NCI-H82 (cell line): ENCODE results near the gene RDH12.

Experiments
- DNase-seq: peaks from one replicate; lab custom pipeline; 2025; lab: John Stamatoyannopoulos, UW

The RDH12 gene

GRCh38 chr14:67749341-67750084 lies 47.8 kb downstream of the RDH12 start:
- peak; percentile 76 for DNase-seq

DNA sequence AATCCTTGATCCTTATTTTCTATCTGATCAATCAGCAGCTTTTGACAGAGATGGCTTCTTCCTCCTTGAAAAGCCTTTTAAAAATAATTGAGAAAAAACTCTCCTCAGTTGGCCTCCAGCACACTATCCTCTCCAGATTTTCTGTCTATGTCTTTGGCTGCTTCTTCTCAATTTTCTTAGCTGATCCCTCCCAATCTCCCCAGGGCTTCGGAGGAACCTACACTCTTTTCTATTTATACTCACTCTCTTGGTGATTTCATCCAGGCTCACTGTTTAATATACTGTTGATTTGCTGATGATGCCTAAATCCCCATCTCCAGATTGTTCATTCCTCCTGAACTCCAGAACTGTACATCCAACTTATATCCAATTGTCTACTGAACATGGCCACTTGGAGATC lies 54.8 kb downstream of the RDH12 start:
- DNase-seq: no peak

DNA sequence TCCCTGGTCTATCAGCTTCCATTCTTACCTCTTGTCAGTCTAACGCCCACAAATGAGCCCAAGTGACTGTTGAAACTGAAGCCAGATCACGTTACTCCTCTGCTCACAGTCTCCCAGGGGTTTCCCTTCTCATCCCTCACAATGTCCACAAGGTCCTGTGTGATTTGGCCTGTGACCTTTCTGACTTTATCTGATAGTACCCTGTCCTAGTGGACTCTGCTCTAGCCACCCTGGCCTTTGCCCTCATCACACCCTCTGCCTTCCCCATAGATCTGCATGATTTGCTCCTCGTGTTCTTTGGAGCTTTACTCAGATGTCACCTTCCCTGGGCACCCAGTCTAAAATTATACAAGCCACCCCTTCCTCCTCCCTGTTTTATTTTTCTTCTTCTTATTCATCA lies 55.5 kb downstream of the RDH12 start:
- no peak for DNase-seq

DNA sequence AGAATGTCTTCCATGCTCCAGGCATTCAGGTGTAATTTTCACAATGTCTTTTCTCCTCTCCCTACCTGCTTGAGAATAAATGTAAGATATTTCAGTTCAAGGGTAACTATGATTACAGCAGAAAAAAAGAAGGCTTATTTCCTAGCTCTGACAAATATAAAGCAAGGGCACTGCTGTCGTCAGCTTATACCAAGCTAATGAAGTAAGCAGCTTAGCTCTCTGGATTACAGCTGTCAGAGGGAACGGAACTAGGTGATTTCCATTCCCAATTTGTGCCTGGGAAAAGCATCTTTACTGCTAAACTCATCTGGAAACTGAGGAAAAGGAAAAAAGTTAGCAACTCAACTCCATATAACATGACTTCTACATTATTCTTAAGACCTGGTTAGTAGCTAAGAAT lies 58.2 kb downstream of the RDH12 start:
- peak; percentile 83 for DNase-seq

GRCh38 chr14:67762051-67762450 lies 60.4 kb downstream of the RDH12 start:
- DNase-seq: no peak

DNA sequence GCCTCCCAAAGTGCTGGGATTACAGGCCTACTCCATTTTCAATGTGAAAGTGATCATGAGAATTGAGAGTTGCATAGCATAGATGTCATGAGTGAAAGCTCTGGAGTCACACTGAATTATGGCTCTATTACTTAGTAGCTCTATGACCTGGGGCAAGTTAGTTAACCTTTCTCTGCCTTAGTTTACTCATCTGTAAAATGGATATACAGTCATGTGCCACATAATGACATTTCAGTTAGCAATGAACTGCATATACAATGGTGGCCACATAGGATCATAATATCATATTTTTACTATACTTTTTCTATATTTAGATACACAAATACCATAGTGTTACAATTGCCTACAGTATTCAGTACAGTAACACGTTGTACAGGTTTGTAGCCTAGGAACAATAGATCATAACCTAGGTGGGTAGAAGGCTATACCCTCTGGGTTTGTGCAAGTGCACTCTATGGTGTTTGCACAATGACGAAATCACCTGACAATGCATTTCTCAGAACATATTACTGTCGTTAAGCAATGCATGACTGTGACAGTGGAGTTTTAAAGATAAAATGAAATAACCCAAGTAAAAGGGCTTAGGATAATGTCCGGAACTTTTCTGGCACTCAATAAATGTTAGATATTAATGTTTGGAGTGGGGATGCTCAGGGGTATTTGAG lies 61.6 kb downstream of the RDH12 start:
- no peak for DNase-seq

DNA sequence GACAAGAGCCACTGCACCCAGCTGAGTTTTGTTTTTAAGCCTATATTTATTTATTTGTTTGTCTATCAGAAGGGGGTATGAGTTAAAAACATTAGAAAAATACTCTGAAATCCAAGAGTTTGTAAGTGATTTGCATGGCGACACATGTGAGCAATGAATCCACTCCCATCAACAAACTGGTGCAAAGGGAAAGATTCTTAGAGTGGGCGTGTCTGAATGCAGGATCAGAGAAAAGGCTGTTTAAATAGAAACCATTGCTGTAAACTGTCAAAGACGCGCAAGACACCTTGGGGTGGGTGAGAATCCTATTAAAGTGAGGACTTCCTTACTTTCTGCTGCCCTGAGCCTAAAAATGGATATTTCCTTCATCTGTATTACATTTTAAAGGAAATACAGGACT lies 62.8 kb downstream of the RDH12 start:
- DNase-seq: no peak

- DNase-seq: no peak
These were observed 63.6 kb downstream of the RDH12 start for GRCh38 chr14:67765192-67765834.

GRCh38 chr14:67766035-67766680 lies 64.5 kb downstream of the RDH12 start:
- no peak for DNase-seq

DNA sequence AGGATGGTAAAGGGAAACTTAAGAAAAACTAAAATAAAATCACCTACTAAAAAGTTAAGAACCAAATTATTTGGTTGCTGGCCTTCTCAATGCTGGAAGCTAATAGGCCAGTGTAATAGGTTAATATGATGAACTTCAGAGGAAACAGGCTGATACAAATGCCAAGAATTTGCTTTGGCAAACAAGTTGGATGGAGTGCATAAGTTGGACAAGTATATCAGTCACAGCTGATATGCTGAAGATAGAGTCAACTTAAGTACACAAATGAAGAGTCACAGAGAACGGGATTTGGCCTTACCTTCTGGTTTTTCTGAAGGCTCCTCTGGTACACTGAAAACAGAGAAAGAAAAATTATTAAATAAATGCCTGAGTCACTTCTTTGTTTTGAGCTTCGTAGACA lies 66.5 kb downstream of the RDH12 start:
- DNase-seq: no peak

- DNase-seq: no peak
These were observed 72.2 kb downstream of the RDH12 start for GRCh38 chr14:67773844-67774377.

DNA sequence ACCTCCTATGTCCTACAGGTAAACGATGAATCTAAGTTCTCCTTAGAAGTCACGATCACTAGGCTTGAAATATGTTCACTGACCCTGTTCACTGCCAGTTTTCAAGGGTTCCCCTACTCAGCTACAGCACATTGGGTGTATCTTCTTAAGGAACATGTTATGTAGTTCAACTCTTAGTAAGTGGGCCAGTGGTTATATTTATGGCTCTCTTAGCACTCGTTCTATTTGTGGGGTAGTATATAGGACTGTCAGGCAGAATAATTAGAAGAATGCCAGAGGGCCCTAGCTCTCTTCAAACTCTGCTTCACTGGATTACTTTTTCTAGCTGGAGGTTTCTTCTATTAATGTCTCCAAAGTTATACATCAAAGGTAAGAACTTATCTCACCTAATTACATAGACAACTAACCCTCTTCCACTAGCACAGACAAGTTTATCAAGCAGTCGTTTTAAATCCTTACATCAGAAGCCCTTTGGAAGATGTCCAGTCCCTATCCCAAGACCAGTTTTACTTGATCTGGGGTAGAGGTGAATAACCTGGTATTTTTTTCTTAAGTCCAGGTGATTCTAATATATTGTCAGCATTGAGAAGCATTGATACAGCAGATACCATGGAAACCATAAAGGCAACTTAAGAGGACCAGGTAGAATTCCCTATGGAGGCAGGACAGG lies 75.1 kb downstream of the RDH12 start:
- no peak for DNase-seq

DNA sequence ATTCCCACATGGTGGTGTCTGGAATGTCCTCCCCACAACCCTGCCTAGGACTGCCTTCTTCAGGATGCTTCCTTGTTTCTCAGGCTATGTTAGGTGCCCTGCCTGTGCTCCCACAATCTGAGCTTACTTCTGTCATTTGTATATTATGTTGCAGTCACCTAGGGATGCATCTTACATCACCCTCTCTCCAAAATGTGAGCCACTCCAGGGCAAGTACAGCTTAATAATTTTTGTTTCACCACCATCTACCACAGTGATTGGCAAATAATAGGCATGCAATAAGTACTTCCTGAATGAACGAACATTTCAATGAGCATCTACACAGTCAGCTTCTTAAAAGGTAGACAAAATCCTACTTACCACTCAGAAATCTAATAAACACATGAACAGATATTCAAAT lies 77.1 kb downstream of the RDH12 start:
- no peak for DNase-seq

GRCh38 chr14:67782090-67782489 lies 80.4 kb downstream of the RDH12 start:
- DNase-seq: no peak
